GM21367 (cell line): Measurements from ENCODE around the gene EPC2.
A peak's percentile ranks its signal among the peaks of the same experiment; 100 is the strongest.
"Not testable (repeated sequence)": the region's sequence is repeated elsewhere in the genome, so short reads cannot be mapped to it uniquely, and the experiment has no call there.

Source experiments
- ATAC-seq: cut with Tn5 transposase; IDR thresholded peaks from one replicate; pipeline ENCODE4 v1.9.1; 2021; ENCODE audit not compliant: unreplicated experiment

The EPC2 gene

DNA sequence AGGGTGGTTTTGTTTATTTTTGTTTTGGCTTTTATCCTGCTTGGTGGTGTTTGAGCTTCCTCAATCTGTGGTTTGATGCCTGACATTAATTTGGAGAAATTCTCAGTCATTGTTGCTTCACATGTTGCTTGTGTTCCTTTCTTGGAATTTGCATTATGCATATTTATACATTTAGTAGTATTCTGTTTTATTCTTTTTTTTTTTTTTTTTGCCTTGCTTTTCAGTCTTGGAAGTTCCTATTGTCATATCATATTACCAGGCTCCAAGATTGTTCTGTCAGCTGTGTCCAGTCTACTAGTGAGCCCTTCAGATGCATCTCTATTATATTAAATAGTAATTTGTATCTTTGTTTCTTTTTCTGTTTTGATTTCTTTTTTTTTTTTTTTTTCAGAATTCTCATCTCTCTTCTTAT, 77.0 kb downstream of the EPC2 start:
- no peak for ATAC-seq

DNA sequence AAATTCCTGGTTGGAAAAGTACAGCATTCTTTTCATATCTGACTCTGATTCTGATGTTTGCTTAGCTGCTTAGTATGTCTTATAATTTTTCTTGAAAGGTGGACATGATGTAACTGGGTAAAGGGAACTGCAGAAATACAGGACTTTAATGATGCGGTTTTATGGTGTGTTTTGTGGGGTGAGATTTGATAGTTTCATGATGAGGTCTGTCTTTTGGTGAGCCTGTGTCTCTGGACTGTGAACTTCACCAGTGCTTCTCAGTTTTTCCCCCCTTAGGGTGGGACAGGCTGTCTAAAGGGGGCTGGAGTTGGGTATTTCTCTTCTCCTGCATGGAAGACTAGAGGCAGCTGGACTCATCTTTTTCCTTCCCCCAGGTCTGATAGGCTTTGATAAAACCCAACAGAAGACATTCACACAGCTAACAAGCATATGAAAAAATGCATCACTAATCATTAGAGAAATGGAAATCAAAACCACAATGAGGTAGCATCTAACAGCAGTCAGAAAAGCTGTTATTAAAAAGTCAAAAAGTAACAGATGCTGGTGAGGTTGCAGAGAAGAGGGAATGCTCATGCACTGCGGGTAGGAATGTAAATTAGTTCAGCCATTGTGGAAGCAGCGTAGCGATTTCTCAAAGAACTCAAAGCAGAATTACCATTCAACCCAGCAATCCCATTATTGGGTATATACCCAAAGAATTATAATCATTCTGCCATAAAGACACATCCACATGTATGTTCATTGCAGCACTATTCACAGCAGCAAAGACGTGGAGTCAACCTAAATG, 77.6 kb downstream of the EPC2 start:
- ATAC-seq = no peak

DNA sequence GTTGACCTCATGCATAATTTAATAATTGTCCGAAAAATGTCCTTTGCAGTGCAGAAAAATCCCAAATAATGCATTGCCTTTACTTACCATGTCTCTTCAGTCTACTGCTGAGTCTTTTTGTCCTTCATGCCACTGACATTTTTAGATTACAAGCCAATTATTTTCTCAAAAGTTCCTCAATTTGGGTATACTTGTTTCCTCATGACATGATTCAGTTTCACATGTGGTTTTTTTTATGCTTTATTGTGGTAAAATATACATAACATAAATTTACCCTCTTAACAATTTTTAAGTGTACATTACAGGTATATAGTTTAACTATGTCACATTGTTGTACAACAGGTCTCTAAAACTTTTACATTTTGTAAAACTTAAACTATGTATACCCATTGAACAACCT, 81.0 kb downstream of the EPC2 start:
- no peak for ATAC-seq

DNA sequence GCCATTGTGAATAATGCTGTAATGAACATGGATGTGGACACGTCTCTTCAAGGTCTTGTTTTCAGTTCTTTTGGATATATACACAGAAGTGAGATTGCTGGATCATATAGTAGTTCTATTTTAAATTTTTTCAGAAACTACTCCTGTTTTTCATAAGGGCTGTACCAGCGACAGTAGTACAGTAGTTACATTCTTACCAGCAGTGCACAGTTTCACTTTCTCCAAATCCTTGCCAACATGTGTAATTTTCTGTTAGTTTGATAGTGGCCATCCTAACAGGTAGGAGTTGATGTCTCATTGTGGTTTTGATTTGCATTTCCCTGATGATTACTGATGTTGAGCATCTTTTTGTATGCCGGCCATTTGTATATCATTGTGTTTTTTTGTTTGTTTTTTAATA, 81.7 kb downstream of the EPC2 start:
- ATAC-seq = peak; percentile 75

DNA sequence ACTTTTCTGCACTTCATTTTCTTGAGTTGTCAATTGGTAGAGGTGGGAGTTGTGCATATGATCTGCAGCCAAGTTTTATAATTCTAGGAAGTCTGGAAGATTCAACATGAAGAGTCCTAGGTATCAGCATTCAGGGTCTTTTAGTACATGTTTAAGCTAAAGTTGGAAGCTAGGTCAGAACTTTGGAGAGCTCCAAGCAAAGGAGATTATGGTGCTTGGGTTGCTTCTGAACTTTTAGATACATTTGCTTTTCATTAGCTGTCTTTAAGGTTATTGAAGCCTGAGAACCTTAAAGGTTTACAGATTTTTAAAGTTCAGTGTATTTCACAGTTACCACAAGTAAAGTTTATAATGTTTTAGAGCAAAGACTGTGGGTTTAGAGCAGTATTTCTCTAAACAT, 85.5 kb downstream of the EPC2 start:
- no peak for ATAC-seq

DNA sequence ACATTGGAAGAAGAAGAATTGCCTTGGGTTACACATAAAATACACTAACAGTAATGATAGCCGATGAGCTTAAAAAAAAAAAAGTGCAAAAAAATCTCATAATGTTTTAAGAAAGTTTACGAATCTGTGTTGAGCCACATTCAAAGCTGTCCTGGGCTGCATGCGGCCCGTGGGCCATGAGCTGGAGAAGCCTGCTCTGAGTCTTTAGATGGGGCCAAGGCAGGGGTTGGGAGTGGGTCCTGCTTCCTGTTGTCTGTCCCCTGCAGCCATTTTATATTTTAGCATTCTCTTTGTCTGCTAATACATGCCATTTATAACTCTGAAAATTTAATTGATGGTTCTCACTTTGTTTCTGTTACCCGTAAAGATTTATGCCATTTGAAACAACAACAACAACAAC, 93.2 kb downstream of the EPC2 start:
- no peak for ATAC-seq

DNA sequence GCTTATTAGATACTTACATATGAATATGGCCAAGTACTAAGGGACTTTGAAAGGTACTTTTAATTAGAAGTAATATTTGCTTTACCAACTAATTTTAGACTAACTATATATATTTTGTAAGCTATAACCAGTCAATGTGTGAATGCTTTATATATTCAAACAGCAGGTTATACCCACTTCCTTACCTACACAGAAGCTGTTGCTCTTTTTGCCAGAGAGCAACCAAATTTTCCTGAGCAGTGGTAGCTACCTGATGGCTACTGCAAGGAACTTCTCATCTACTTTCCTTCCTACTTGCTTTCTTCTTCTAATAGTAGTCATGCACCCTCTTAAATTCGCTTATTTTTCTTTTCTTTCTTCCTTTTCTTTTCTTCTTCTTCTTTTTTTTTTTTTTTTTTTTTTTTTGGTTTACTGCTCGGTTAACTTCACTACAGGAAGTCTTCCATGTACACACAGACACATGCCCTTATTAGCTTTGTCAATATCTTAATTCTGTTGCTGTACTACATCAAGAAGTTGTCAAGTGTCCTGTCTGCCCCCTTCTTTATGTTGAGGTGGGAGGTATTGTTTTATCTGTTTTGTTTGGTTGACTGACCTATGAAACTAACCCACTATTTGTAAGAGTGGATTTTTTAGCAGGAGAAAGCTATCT, 95.0 kb downstream of the EPC2 start:
- ATAC-seq = no peak

DNA sequence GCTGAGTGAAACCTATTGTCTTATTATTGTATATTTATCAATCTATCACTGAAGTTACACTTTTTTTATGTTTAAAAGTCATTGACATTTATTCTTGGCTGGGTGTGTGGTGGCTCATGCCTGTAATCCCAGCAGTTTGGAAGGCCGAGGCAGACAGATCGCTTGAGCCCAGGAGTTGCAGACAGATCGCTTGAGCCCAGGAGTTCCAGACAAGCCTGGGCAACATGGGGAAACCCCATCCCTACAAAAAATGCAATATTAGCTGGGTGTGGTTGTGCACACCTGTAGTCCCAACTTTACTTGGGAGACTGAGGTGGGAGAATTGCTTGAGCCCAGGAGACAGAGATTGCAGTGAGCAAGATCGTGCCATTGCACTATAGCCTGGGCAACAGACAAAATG, 97.8 kb downstream of the EPC2 start:
- ATAC-seq = no peak

DNA sequence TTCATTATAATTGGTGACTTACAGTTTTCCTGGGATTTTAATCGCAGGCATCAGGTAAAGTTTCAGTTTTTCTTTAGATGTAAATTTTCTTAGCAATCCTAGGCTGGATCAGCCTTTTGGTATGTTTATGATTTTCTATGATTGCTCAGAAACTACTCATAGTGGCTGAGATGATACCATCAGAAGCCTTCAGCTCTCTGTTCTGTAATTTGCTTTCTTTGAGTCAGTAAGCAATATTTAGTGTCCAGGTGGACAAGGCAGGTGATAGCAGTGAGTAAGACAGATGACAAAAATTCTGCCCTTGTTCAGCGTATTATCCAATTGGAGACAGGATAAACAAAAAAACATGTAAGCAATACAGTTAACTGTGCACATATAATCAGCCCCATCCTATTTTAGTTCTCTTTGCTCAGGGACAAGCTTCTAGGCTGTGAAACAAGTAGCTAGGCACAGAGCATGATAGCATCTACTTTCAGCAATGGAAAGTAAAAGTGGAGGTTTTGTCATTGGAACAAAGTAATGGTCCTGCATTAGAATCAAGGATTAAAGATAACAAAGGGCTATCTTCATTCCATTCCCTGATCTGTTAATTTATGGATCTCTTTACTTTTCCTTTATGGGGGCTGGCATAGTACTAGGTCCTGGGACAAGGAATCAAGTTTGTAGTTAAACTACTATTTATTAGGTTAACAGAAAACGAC, 100.8 kb downstream of the EPC2 start:
- ATAC-seq = no peak

DNA sequence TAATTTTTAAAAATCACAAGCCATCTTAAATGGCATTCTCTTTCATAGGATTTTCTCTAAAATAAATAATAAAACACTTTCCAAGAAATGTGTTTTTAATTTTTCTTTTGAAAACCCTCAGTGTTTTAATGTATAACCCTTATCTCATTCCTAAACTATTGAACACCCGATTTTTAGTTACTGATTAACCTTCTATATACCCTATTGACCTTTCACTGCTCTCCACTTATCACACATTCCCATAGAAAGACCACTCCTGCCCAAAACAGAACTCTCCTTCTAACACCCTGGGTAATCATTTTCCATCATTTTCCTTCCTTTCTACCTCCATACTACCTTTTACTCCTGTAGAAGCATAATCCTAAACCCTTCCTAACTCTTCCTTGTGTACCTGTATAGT, 102.4 kb downstream of the EPC2 start:
- no peak for ATAC-seq

DNA sequence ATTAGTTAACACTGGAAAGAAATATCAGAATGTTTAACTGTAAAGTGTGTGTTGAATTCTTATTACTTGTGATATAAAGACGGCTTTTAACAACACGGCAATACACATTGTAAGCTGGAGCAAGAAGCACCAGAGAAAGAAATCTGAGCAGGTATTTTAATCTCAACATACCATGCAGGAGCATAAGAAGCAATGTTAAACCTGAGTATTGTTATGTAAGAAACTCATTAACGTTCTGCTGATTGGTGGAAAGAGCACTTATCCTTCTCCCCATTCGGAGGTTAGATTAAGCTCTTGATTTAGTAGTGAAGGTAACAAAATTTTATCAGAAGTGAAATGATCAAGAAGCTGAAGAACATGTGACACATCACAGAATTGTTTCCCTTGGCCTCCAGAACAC, 107.4 kb downstream of the EPC2 start:
- ATAC-seq = no peak

DNA sequence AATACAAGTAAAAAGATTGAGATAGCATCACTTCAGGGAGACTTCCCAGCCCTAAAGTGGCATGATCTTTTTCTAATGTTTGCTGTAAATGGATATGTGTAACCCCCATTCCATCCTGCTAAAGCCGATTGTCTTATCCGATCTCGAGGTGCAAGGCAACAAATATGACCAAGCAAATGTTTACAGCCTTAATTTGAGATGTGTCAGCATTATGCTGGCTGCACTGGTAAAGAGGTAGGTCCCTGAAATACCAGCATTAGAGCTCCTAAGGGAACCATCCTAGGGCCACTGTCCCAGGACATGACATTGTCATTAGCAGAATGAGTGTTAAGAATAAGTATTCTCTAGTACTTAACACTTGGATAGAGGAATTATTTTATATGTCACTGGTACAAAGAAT, 108.4 kb downstream of the EPC2 start:
- ATAC-seq = no peak

DNA sequence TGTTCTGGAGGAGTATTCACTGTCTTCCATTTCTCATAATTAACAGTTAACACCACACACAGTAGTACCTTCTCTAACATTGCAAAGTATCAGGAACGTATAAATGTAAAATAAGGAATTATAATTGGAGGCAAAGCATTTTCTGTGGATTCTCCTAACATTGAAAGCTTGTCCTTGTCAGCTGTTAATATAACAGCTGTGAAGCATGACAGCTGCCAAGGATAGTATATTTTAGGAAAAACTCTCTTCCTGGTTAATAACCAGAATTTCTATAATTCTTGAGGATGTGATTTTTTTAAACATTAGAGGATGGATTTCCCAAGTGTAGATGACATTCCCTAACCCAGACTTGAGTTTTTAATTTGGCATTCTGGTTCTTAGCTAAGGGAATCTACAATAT, 110.3 kb downstream of the EPC2 start:
- no peak for ATAC-seq

DNA sequence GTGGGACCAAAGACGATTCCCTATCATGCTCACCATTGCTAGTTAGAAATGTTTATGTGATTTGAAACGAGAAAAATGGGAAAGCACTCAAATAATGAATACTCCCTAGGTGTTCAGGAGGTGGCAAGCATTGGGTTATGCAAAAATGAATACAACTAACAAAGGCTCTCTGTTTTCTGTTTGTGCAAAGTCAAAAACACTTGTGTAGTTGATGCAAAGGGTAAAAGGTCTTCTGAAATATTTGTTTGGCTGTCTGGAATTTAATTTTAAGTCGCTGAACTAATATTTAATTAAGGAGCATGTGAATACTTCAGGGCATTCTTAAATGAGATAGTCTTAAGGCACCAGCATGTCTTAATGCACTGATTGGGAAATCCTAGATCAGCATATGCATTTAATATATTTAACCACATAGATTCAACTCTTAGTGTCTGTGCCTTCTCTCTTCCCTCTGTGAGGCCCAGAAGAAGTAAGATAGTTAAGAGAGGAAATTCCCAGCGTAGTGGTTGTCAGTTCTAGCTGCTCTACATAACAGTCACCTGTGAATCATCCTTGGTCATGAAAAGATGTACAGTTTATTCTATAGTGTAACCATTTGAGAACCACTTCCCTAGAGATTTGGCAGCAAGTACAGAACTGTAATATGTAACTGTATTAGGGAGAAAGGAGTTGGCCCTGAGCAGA, 111.9 kb downstream of the EPC2 start:
- ATAC-seq = no peak

DNA sequence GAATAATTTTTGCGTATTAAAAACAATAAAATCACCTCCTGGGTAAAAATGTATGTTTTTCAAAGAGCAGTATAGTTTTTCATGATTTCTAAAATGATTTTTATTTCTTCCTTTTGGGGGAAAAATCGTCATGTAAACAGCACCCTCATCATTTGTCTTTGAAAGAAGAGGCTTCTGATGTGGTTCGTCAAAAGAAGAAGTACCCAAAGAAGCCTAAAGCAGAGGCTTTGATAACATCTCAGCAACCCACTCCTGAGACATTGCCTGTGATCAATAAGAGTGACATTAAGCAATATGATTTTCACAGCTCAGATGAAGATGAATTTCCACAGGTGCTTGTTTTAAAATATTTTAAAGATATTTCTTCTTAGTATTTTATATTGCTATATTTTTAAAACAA, 120.3 kb downstream of the EPC2 start:
- ATAC-seq = no peak

DNA sequence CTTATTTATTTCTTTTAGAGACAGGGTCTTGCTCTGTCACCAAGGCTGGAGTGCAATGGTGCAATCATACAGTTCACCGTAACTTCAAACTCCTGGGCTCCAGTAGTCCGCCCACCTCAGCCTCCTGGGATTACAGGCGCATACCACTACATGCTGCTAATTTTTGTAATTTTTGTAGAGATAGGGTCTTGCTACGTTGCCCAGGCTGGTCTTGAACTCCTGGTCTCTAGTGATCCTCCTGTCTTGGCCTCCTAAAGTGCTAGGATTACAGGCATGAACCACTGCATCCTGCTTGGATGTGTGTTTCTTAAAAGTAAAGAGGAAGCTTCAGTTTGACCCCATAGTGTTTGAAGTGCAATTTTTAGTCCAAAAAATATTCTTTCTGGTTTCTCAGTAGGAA, 125.5 kb downstream of the EPC2 start:
- ATAC-seq = no peak

DNA sequence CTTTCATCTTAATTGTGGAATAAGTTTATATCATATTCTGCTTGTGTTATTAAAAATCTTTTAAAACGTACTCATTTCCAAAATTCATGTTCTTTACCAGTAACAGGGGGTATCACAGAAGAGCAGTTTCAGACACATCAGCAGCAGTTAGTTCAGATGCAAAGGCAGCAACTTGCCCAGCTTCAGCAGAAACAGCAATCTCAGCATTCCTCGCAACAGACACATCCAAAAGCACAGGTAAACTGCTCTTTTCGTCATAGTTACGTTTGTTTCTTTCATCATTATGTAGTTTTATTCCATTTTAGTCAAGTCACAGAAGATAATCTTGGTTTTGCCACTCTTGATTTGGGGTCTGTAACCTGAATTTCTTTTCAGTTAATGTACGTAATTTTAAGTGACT, 137.0 kb downstream of the EPC2 start:
- no peak for ATAC-seq

DNA sequence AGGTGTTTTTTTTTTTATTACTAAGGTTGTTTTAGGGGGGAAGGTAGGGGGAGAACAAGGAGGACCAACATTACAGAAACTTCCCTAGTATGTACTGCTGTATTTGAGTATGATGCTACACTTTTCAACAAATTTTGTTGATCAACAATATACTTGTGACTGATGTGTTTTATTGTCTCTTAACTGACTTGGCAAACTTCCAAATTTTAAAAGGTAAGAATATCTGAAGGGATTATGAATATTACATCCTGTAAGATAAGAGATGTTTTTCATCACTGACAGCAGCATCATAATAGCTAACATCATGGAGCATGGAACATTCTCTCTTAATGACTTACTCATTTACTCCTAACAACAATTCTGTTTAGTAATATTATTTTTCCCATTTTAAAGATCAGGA, 144.5 kb downstream of the EPC2 start:
- no peak for ATAC-seq

DNA sequence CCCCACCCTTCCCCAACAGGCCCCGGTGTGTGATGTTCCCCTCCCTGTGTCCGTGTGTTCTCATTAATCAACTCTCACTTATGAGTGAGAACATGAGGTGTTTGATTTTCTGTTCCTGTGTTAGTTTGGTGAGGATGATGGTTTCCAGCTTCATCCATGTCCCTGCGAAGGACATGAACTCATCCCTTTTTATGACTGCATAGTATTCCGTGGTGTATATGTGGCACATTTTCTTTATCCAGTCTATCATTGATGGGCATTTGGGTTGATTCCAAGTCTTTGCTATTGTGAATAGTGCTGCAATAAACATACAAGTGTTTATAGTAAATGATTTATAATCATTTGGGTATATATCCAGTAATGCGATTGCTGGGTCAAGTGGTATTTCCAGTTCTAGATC, 145.6 kb downstream of the EPC2 start:
- ATAC-seq = not testable (repeated sequence)

DNA sequence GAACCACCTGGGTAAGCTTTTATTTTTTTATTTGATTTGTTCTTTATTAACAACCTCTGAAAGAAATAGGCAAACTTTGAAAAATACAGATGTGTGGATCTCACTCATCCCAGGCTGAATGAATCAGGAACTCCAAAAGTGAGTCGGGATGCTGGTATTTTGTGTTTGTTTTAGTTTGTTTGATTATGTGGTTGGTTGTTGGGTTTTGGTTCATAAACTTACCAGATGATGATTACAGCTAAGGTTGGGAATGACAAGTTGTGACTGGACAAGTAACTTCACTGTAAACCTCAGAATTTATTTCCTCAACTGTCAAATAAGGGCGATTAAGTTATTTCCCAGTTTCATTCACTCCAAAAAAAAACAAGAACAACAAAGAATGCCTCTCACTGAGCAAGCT, 150.0 kb downstream of the EPC2 start:
- ATAC-seq = no peak

DNA sequence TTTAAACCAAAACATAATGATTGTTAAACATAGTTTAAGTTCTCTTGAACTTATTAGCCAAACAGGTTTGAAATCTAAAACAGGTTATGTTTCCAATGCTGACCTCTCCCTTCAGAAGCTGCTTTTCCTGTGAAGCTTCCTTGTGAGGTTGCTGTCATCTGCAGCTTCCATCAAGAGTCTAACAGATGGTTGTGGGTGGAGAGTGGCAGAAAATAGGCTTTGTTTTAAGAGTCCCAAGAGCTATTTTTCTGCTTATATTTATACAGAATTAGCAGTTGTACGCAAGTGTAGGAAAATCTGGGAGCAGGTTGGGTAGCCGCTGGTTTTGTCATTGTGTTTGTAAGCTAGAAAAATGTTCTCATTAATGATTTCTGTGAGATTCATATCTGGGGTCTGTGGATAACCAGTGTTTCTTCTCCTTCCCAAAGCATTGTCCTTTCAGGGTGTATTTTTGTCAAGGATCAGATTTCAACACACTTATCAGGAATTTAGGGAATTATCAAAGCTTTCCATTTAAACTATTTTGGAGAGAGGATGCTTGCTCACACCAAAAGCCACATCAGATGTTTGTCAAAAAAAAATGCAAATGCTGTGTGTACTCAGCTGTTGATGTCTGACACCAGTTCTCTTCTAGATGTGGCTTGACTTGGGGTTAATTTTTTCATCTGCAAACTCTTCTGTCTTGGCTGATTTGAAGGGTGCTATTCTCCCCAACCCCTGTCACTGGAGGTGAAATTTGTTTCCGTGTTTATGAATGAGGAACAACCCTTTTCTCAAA, 152.4 kb downstream of the EPC2 start:
- no peak for ATAC-seq
